Activated CD4-positive, alpha-beta memory T cell treated with anti-CD3 and anti-CD28 coated beads, Interleukin-2, amount 10 ng/mL, durations not matched to agents 7 days and 5 days (primary cell): Measurements from ENCODE around the gene KREMEN1. TPM values are rescaled to one million over a fixed set of nuclear protein-coding genes. Genes with fewer than 3 reads are reported as not detected.

Source experiments
- CTCF ChIA-PET: fragments of 350-600 bp; sonication (Branson Sonifier 250); formaldehyde crosslinking; loops from one replicate; lab custom pipeline; 2021; ENCODE audit warnings: antibody characterized with exemption, inconsistent platforms; lab: Charles Lee
- POLR2A ChIA-PET: fragments of 350-600 bp; sonication (Branson Sonifier 250); formaldehyde crosslinking; loops from one replicate; lab custom pipeline; 2021; ENCODE audit warnings: antibody characterized with exemption; lab: Charles Lee
- DNase-seq: peaks from one replicate; pipeline ENCODE4 v3.0.0-alpha.2; 2020
- H3K27ac Mint-ChIP-seq: one replicate; pipeline ENCODE4 v1.8.0; 2021; ENCODE audit warnings: mild to moderate bottlenecking, mixed read lengths
- H3K27me3 Mint-ChIP-seq: one replicate; pipeline ENCODE4 v1.8.0; 2021; ENCODE audit warnings: mixed read lengths
- H3K36me3 Mint-ChIP-seq: one replicate; pipeline ENCODE4 v1.8.0; 2021; ENCODE audit warnings: low read depth, mixed read lengths
- H3K4me1 Mint-ChIP-seq: one replicate; pipeline ENCODE4 v1.8.0; 2021; ENCODE audit warnings: mixed read lengths
- H3K4me3 Mint-ChIP-seq: one replicate; pipeline ENCODE4 v1.8.0; 2021; ENCODE audit warnings: mild to moderate bottlenecking, mixed read lengths
- H3K9me3 Mint-ChIP-seq: one replicate; pipeline ENCODE4 v1.8.0; 2021; ENCODE audit warnings: mixed read lengths
- total RNA-seq, 2 experiments: library from RNA; stranded (reverse); gene quantifications; one replicate each; pipeline ENCODE4 v1.2.3, GENCODE V29; 2021

Gene KREMEN1
- total RNA-seq, 2 experiments from 2014 or later: not detected

GRCh38 chr22:29149841-29150555, 77.2 kb downstream of the KREMEN1 start:
- Mint-ChIP-seq H3K9me3 (no peaks in the 10 kb centered on the region), H3K27ac (no peak overlapping the region), H3K4me3 (no peak overlapping the region), H3K36me3 (no peaks in the 10 kb centered on the region), H3K4me1 (peaks cover 12% of the 10 kb centered on the region), H3K27me3 (peaks cover 25% of the 10 kb centered on the region)
- ChIA-PET POLR2A (no interaction called here), CTCF (no interaction called here)
- no peak for DNase-seq

GRCh38 chr22:29150701-29151100, 77.9 kb downstream of the KREMEN1 start:
- H3K36me3 Mint-ChIP-seq: no peaks in the 10 kb centered on the region
- H3K27me3 Mint-ChIP-seq: peaks cover 25% of the 10 kb centered on the region
- POLR2A ChIA-PET: no interaction called here
- no peak for DNase-seq
- no peak overlapping the region for H3K4me3 Mint-ChIP-seq
- H3K4me1 Mint-ChIP-seq: peaks cover 12% of the 10 kb centered on the region
- CTCF ChIA-PET: no interaction called here
- H3K9me3 Mint-ChIP-seq: no peaks in the 10 kb centered on the region
- no peak overlapping the region for H3K27ac Mint-ChIP-seq

- DNase-seq: no peak
- CTCF ChIA-PET: no interaction called here
- Mint-ChIP-seq H3K36me3 (no peaks in the 10 kb centered on the region), H3K4me3 (no peak overlapping the region), H3K4me1 (peaks cover 12% of the 10 kb centered on the region), H3K27ac (no peak overlapping the region), H3K9me3 (no peaks in the 10 kb centered on the region), H3K27me3 (peaks cover 25% of the 10 kb centered on the region)
- POLR2A ChIA-PET: no interaction called here
Observed at GRCh38 chr22:29151316-29151715, 78.5 kb downstream of the KREMEN1 start.

GRCh38 chr22:29152045-29152953, 79.5 kb downstream of the KREMEN1 start:
- no peak overlapping the region for H3K27ac Mint-ChIP-seq
- ChIA-PET CTCF (interaction anchor here (0.6 to 2.5 kb wide), 2 partner anchors 93 to 276 kb away, joined by 3 to 20 read pairs; no protein-coding TSS in a partner anchor), POLR2A (no interaction called here)
- H3K9me3 Mint-ChIP-seq: no peaks in the 10 kb centered on the region
- H3K36me3 Mint-ChIP-seq: no peaks in the 10 kb centered on the region
- H3K4me3 Mint-ChIP-seq: no peak overlapping the region
- peaks cover 12% of the 10 kb centered on the region for H3K4me1 Mint-ChIP-seq
- DNase-seq: no peak
- peaks cover 25% of the 10 kb centered on the region for H3K27me3 Mint-ChIP-seq

GRCh38 chr22:29152954-29153719, 80.3 kb downstream of the KREMEN1 start:
- no peak overlapping the region for H3K27ac Mint-ChIP-seq
- H3K4me1 Mint-ChIP-seq: peaks cover 14% of the 10 kb centered on the region
- no peak for DNase-seq
- ChIA-PET POLR2A (no interaction called here), CTCF (interaction anchor here (0.6 to 3.1 kb wide), 14 partner anchors 12 to 552 kb away, joined by 3 to 20 read pairs (median 4); no protein-coding TSS in a partner anchor)
- H3K36me3 Mint-ChIP-seq: no peaks in the 10 kb centered on the region
- H3K27me3 Mint-ChIP-seq: peaks cover 22% of the 10 kb centered on the region
- H3K9me3 Mint-ChIP-seq: no peaks in the 10 kb centered on the region
- no peak overlapping the region for H3K4me3 Mint-ChIP-seq

GRCh38 chr22:29154364-29155048, 81.7 kb downstream of the KREMEN1 start:
- H3K9me3 Mint-ChIP-seq: no peaks in the 10 kb centered on the region
- DNase-seq: peak; percentile 77
- no peaks in the 10 kb centered on the region for H3K36me3 Mint-ChIP-seq
- no peak overlapping the region for H3K4me3 Mint-ChIP-seq
- H3K4me1 Mint-ChIP-seq: peaks cover 15% of the 10 kb centered on the region
- ChIA-PET POLR2A (no interaction called here), CTCF (interaction anchor here (0.6 to 3.1 kb wide), 21 partner anchors 9 to 651 kb away, joined by 3 to 20 read pairs (median 3); no protein-coding TSS in a partner anchor)
- peaks cover 22% of the 10 kb centered on the region for H3K27me3 Mint-ChIP-seq
- no peak overlapping the region for H3K27ac Mint-ChIP-seq

- no peaks in the 10 kb centered on the region for H3K9me3 Mint-ChIP-seq
- no peak overlapping the region for H3K27ac Mint-ChIP-seq
- H3K36me3 Mint-ChIP-seq: no peaks in the 10 kb centered on the region
- peaks cover 23% of the 10 kb centered on the region for H3K4me1 Mint-ChIP-seq
- ChIA-PET CTCF (interaction anchor here (1.4 to 3.1 kb wide), 2 partner anchors 90 to 115 kb away, joined by 4 to 9 read pairs; no protein-coding TSS in a partner anchor), POLR2A (no interaction called here)
- H3K27me3 Mint-ChIP-seq: peaks cover 31% of the 10 kb centered on the region
- no peak overlapping the region for H3K4me3 Mint-ChIP-seq
- no peak for DNase-seq
Observed at GRCh38 chr22:29155966-29156365, 83.1 kb downstream of the KREMEN1 start.

- Mint-ChIP-seq H3K36me3 (no peaks in the 10 kb centered on the region), H3K4me3 (no peak overlapping the region), H3K4me1 (peaks cover 23% of the 10 kb centered on the region), H3K9me3 (no peaks in the 10 kb centered on the region), H3K27ac (no peak overlapping the region), H3K27me3 (peaks cover 32% of the 10 kb centered on the region)
- ChIA-PET CTCF (interaction anchor here (1.4 kb wide), 1 partner anchor 89 kb away, joined by 4 read pairs; no protein-coding TSS in a partner anchor), POLR2A (no interaction called here)
- no peak for DNase-seq
Observed at GRCh38 chr22:29156507-29156906, 83.7 kb downstream of the KREMEN1 start.

GRCh38 chr22:29157759-29158535, 85.1 kb downstream of the KREMEN1 start:
- ChIA-PET POLR2A (no interaction called here), CTCF (no interaction called here)
- H3K27ac Mint-ChIP-seq: no peak overlapping the region
- no peak for DNase-seq
- H3K4me3 Mint-ChIP-seq: no peak overlapping the region
- no peaks in the 10 kb centered on the region for H3K36me3 Mint-ChIP-seq
- peaks cover 22% of the 10 kb centered on the region for H3K27me3 Mint-ChIP-seq
- H3K4me1 Mint-ChIP-seq: peaks cover 20% of the 10 kb centered on the region
- no peaks in the 10 kb centered on the region for H3K9me3 Mint-ChIP-seq

GRCh38 chr22:29158546-29158945, 85.7 kb downstream of the KREMEN1 start:
- CTCF ChIA-PET: no interaction called here
- DNase-seq: no peak
- H3K36me3 Mint-ChIP-seq: no peaks in the 10 kb centered on the region
- no peak overlapping the region for H3K27ac Mint-ChIP-seq
- peaks cover 18% of the 10 kb centered on the region for H3K27me3 Mint-ChIP-seq
- POLR2A ChIA-PET: no interaction called here
- H3K4me1 Mint-ChIP-seq: peaks cover 18% of the 10 kb centered on the region
- H3K4me3 Mint-ChIP-seq: no peak overlapping the region
- no peaks in the 10 kb centered on the region for H3K9me3 Mint-ChIP-seq

- H3K4me1 Mint-ChIP-seq: peaks cover 30% of the 10 kb centered on the region
- ChIA-PET POLR2A (no interaction called here), CTCF (interaction anchor here (1.1 kb wide), 1 partner anchor 10 kb away, joined by 3 read pairs; no protein-coding TSS in a partner anchor)
- no peak overlapping the region for H3K4me3 Mint-ChIP-seq
- no peak overlapping the region for H3K27ac Mint-ChIP-seq
- H3K27me3 Mint-ChIP-seq: peaks cover 21% of the 10 kb centered on the region
- no peaks in the 10 kb centered on the region for H3K9me3 Mint-ChIP-seq
- DNase-seq: no peak
- H3K36me3 Mint-ChIP-seq: peaks cover 3% of the 10 kb centered on the region
Observed at GRCh38 chr22:29163808-29164207, 91.0 kb downstream of the KREMEN1 start.
